GM12892 (cell line): Measurements from ENCODE around the gene KLHL17.

ENCODE experiments used
- DNase-seq: peaks from one replicate; pipeline ENCODE4 v3.0.0; 2011; ENCODE audit not compliant: insufficient read length
- FAIRE-seq: peaks from 2 replicates; lab custom pipeline; 2011; peaks lifted over from hg19 to GRCh38; lab: Jason Lieb, UNC
- POLR2A ChIP-seq: IDR thresholded peaks from 2 replicates; pipeline ENCODE4 v1.6.1; 2011; ENCODE audit warnings: low read depth, low read length, control low read depth
- POLR2AphosphoS5 ChIP-seq: IDR thresholded peaks from 2 replicates; pipeline ENCODE4 v1.6.1; 2011; ENCODE audit warnings: low read depth, low read length, control low read depth
- TAF1 ChIP-seq: IDR thresholded peaks from 2 replicates; pipeline ENCODE4 v1.6.1; 2011; ENCODE audit warnings: low read depth, mild to moderate bottlenecking, control low read depth, low read length, borderline replicate concordance

Gene KLHL17

DNA sequence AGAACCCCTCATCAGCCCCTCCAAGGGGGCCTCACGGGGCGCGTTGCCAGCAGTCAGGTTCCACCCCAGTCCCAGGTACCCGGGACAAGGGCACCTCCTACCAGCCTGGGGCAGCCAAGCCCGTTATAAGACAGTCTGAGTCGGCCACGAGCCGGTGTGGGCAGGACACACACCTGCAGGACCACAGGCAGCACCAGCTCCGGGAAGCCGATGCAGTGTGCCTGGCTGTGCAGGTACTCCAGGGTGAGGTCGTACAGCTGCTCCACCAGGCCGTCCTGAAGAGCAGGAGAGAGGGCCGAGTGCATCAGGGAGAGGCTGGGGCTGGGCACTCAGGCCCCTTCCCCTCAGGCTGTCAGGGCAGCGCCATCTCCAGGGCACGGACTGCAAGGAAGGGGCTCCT, 12.4 kb upstream of the KLHL17 start:
- TF ChIP-seq TAF1 (no peak), POLR2AphosphoS5 (no peak), POLR2A (no peak)
- DNase-seq (no peak), FAIRE-seq (no peak)

DNA sequence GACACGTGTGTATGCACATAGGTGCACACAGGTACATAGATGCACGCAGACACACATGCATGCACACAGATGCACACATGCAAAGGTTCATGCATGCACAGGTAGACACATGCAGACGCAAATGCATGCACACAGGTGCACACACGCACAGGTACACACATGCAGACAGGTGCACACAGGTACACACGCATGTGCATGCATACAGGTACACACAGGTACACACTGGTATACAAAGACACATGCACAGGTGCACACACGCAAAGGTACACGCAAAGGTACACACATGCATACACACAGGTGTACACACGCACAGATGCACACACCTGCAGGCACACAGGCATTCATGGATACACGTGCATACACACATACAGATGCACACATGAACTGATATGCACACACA, 10.1 kb upstream of the KLHL17 start:
- TF ChIP-seq POLR2AphosphoS5 (no peak), TAF1 (no peak), POLR2A (0 out of 2 replicates have a peak, but pooled peaks have one; percentile 36)
- DNase-seq, result no peak
- no peak for FAIRE-seq

DNA sequence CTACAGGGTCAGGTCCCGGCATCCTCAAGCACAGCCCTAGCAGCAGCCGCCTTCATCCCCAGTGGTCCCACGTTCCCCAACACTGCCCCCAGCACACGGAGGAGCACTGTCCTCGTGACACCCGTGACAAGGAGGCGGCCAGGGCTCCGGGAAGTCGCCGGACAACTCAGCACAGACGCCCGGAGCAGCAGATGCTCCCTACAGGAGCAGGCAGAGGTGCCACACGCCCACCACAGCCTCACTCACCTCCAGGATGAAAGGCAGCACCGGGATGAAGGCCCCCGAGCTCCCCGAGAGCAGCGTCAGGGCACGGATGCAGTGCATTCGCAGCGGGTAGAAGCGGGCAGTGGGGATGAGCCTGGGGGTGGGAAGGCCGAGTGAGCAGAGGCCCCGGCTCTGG, 9.5 kb upstream of the KLHL17 start:
- FAIRE-seq, result no peak
- DNase-seq, result no peak
- TF ChIP-seq POLR2A (no peak), POLR2AphosphoS5 (no peak), TAF1 (no peak)

DNA sequence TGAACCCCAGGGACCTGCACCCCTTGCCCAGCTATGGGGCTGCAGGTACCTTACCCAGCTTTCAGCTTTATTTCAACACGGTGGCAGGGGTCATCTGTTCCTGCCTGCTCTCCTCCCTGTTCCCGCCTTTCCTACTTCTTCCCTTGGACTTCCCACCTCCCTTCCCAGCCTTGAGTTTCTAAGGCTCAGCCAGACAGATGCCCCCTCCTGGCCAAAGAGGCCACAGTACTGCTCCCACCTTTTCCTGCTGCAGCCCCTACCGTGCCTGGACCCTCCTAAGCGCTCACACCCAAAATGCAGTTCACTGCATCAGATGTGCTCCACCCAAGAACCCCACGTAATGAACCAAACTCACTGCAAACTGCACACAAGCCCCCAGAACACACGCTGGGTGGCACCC, 9.0 kb upstream of the KLHL17 start:
- no peak for FAIRE-seq
- no peak for DNase-seq
- TF ChIP-seq POLR2A, result no peak
- TF ChIP-seq TAF1, result no peak
- no peak for TF ChIP-seq POLR2AphosphoS5

DNA sequence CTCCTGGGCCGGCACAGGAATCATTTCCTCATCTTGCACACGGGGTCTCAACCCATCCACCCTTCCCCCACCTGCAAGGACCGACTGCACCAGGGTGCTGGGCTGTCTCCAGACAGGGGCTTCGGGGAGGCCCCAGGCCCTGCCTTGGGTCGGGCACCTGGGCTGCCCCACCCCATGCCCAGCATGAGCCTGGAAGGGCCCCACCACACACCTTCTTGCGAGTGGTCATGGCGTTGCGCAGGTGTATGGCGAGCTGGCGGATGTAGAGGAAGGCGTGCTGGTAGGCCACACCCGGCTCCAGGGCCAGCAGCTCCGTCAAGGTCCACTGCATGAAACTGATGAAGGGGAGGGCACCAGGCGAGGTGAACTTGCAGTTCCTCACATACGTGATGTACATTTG, 8.2 kb upstream of the KLHL17 start:
- FAIRE-seq (no peak), DNase-seq (no peak)
- TF ChIP-seq POLR2AphosphoS5, result no peak
- TF ChIP-seq TAF1, result no peak
- TF ChIP-seq POLR2A, result no peak

DNA sequence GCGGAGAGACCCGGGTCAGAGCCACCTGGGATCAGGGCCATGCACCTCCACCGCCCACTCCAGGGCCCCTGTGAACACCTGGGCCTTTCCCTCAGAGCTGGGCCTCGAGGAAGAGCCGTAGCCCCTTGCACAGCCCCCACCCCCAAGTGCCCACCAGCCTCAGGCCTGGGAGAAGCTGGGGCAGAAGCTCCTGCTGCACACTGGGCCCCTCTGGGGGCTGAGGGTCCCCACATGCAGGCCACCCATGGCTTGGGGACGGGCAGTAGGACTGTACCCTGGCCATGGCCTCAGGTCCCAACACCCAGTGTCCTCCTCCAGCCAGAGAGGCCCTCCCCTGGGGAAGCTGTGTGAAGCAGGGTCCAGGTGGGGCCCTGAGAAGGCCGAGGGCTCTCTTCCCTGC, 7.8 kb upstream of the KLHL17 start:
- TF ChIP-seq POLR2AphosphoS5, result no peak
- TF ChIP-seq POLR2A, result no peak
- no peak for TF ChIP-seq TAF1
- no peak for FAIRE-seq
- DNase-seq, result no peak

DNA sequence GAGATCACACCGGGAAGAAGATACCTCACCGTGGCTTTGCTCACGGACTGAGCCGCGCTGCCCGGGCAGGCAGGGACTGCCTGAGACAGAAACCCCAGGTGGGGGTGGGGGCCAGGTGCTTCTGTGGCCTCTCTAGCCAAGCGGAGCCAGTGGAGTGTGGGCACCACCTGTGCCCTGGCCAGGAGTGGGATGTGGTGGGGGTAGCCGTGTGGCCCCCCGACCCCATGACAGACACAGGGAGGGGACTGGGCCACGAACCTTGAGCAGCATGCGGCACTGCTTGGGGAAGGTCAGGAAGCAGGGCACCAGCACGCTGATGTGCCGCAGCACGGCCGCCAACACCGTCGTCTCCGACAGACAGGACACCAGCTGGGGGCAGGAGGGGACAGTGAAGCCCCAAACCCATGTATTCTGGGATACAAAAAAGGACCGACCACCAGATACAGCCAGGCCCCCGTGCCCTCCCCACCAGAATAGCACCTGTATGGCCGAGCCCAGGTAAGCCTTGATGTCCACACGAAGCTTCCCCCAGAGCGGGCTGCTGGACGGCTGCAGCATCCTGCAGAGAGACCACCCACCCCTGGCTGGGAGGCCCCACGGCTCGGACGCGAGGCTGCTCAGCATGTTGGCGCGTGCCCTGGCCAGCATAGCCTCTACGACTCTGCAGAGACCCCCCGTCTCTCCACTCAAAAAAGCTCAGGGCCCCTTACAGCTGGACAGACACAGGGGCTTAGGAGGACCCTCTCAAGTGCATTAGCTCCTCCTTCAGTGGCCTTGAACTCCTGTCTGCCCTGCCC, 6.7 kb upstream of the KLHL17 start:
- DNase-seq, result no peak
- no peak for FAIRE-seq
- TF ChIP-seq TAF1, result no peak
- no peak for TF ChIP-seq POLR2A
- no peak for TF ChIP-seq POLR2AphosphoS5

DNA sequence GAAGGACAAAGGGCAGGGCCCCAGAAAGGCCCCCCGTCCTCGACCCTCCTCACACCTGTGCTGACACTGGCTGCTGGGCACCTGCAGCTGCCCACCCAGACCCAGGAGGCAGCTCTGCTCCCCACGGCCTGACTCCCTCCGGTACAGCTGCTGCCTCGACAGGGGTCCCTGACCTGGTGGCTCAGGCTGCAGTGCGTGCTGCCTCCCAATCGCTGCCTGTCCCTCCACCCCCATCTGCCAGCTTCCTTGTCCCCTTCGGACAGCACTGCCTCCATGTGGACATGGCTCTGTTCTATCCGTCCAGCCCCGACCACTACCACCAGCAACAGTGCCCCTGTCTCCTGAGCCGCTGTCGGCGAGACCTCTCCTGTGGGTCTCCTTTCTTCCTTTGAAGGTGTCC, 5.5 kb upstream of the KLHL17 start:
- no peak for DNase-seq
- no peak for TF ChIP-seq TAF1
- TF ChIP-seq POLR2AphosphoS5, result no peak
- no peak for TF ChIP-seq POLR2A

DNA sequence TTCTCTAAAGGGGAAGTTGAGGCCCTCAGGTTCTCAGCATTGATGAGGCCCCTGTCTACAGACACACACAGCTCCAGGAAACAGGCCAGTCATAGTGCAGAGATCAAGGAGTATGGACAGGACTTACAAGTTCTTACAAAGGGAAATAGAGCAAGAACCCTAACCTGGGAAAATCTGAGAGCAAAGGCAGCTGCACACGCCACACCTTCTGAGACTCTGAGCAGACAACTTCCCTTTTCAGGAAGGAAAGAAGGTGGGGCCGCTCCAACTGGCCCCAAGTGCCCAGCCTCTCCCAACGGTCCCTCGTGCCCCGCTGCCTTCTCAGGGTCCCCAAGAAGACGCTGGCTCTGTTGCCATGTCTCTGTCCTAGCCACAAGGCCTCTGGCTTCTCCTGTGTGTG, 4.9 kb upstream of the KLHL17 start:
- DNase-seq, result no peak
- TF ChIP-seq POLR2A (no peak), POLR2AphosphoS5 (no peak), TAF1 (no peak)
- no peak for FAIRE-seq

More for the DNA sequence above, 5.5 kb upstream of the KLHL17 start:
- FAIRE-seq, result no peak

DNA sequence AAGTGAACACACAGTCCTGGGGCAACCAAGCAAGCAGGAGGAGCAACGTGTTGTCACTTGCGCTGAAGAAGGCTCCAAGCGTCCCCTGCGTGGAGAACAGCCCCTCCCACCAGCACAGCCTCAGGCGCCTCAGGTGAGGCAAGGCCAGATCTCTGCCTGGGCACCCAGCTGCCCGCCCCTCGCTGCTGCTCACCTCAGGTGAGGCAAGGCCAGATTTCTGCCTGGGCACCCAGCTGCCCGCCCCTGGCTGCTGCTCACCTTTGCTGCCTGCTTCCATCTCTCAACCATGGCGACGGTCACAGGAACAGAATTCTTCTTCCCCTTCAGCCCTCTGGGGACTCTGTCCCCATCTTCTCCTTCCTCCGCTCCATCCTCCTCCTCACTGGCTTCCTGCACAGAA, 3.7 kb upstream of the KLHL17 start:
- TF ChIP-seq TAF1 (no peak), POLR2A (no peak), POLR2AphosphoS5 (no peak)
- no peak for FAIRE-seq
- DNase-seq, result no peak

DNA sequence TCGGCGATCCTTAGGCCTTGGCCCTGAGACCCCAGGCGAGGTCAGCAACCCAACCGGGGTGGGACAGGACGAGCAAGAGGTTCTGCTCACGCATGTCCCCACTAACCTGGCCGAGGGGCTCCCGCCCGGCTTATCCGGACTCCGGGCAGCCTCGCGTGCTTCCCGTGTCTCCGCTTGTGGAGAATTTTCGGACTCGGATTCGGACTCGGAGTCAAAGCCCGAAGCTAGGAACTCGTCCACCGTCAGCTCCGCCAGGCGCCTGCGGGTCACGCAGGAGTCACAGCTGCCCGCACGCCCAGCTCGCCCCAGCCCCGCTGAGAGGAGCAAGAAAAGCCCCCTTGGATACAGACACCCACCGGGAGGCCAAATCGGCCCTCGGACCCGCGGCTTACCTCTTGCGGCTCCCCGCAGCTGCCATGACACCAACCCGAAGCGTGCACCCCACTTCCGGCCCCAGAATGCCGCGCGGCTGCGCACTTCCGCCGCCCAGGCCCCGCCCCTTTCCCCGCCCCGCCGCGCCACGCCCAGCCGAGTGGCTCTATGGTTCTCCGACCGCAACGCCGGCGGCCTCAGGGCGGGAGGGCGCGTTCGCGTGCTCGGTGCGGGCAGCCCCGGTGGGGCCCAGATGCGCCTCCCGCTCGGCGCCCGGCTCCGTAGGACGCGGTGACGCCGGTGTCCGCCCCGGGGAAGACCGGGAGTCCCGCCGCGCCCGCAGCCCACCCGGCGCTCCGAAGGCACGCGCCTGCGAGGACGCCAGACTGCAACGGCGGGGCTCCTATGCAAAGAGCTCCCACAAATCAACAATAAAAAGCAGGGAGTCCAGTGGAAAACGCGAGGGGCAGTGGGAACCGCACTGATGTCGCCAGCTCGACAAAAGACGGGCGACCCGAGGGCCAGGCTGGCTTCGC, 1.3 kb upstream of the KLHL17 start, which contains the start of gene NOC2L:
Gene NOC2L, minus strand, starts transcription at position 434 of the 908 bp plus-strand sequence. Its CDS starts 16 bp downstream, at position 418.
- TF ChIP-seq POLR2A (peak; percentile 74), TAF1 (peak; percentile 84), POLR2AphosphoS5 (peak; percentile 72)
- peak; percentile 100 for FAIRE-seq
- peak; percentile 94 for DNase-seq
